ENCODE data around the gene LAMA3.

- TF ChIP-seq ZNF274 (IDR thresholded peaks at IDR 0.05; ENCODE audit: low read depth, low read length), result no peak
- TF ChIP-seq SUZ12 (IDR thresholded peaks at IDR 0.05; ENCODE audit: extremely low read depth, insufficient read depth, insufficient read length), result no peak
- no peak for TF ChIP-seq YY1 (IDR thresholded peaks at IDR 0.05; ENCODE audit: insufficient read depth, insufficient read length)
Measured at GRCh38 chr18:23826850-23827620, 137.8 kb downstream of the LAMA3 start.
